HCT116 (cell line): ENCODE measurements around the gene FCRL3. TPM values are rescaled to one million over a fixed set of nuclear protein-coding genes. Genes with fewer than 3 reads are reported as not detected.

Source experiments
- ATAC-seq: fragments of 200-7000 bp; cut with Tn5 transposase; 2 replicates; pipeline ENCODE4 v1.9.1; 2020; ENCODE audit warnings: mild to moderate bottlenecking, moderate library complexity
- BruUV-seq: library from RNA; stranded (reverse); fragments of 400-500 nt; replicated peaks from 2 replicates; lab custom pipeline; 2021; lab: Mats Ljungman, UMichigan
- CTCF ChIA-PET: fragments of 300-600 bp; sonication (Branson Sonifier 250); formaldehyde crosslinking; loops from one replicate; lab custom pipeline; 2021; ENCODE audit warnings: antibody characterized with exemption; lab: Charles Lee
- POLR2A ChIA-PET: fragments of 300-600, 350-600 bp; sonication (Branson Sonifier 250); formaldehyde crosslinking; loops from one replicate; lab custom pipeline; 2021; ENCODE audit warnings: antibody characterized with exemption; lab: Charles Lee
- RAD21 ChIA-PET, 2 experiments: fragments of 300-600 bp; sonication (Branson Sonifier 250); formaldehyde crosslinking; loops; one replicate each; lab custom pipeline; 2023; ENCODE audit warnings: low total read pairs in 2 of 2; ENCODE audit not compliant: uncharacterized antibody in 2 of 2, unreplicated experiment in 2 of 2, low non-redundant PET in 1 of 2; lab: Charles Lee
- DNase-seq: peaks from one replicate; pipeline ENCODE4 v3.0.0-alpha.2; 2010; ENCODE audit warnings: low read depth, low spot score
- H2AFZ ChIP-seq: fragments of 200-600 bp; shearing (Covaris generic), sonication (generic); 2 replicates; pipeline ENCODE4 v1.6.1; 2017; ENCODE audit warnings: low read depth, mixed run types, mixed read lengths, antibody characterized with exemption, low read length; ENCODE audit not compliant: poor library complexity, severe bottlenecking
- H3K27ac ChIP-seq: 2 replicates; pipeline ENCODE4 v1.5.1; 2012; ENCODE audit warnings: low read depth, low read length
- H3K27me3 ChIP-seq: fragments of 200-600 bp; sonication (generic); 2 replicates; pipeline ENCODE4 v1.6.1; 2016; ENCODE audit warnings: mixed run types, low read length, mixed read lengths; ENCODE audit not compliant: insufficient read depth
- H3K36me3 ChIP-seq, 2 experiments: fragments of 200-500 bp in 1 of 2; fragments of 200-600 bp in 1 of 2; sonication (Bioruptor generic) in 1 of 2; sonication (generic) in 1 of 2; 2 replicates each; pipeline versions ENCODE4 v1.5.1 to v1.6.1; 2014 to 2016; ENCODE audit warnings: low read length in 2 of 2, inconsistent platforms in 1 of 2, mixed read lengths in 1 of 2, mixed run types in 1 of 2; ENCODE audit not compliant: insufficient read depth in 2 of 2, control insufficient read depth in 1 of 2
- H3K4me1 ChIP-seq, 2 experiments: fragments of 200-600 bp in 1 of 2; sonication (generic) in 1 of 2; 2 replicates each; pipeline versions ENCODE4 v1.5.1 to v1.6.1; 2012 to 2017; ENCODE audit warnings: low read length in 2 of 2, inconsistent platforms in 1 of 2, mild to moderate bottlenecking in 1 of 2, mixed read lengths in 1 of 2, mixed run types in 1 of 2, moderate library complexity in 1 of 2; ENCODE audit not compliant: insufficient read depth in 2 of 2, control insufficient read depth in 1 of 2
- H3K4me2 ChIP-seq: fragments of 200-600 bp; sonication (generic); 2 replicates; pipeline ENCODE4 v1.6.1; 2017; ENCODE audit warnings: mixed run types, low read length, mixed read lengths
- H3K4me3 ChIP-seq, 2 experiments: fragments of 200-600 bp in 1 of 2; sonication (generic) in 1 of 2; replicated peaks in 1 of 2; 2 replicates each; pipeline ENCODE4 v1.5.1; 2011 to 2016; ENCODE audit warnings: low read length in 2 of 2, control low read depth in 1 of 2, low read depth in 1 of 2, mild to moderate bottlenecking in 1 of 2, mixed read lengths in 1 of 2, mixed run types in 1 of 2
- H3K79me2 ChIP-seq: fragments of 200-600 bp; sonication (generic); 2 replicates; pipeline ENCODE4 v1.6.1; 2017; ENCODE audit warnings: mild to moderate bottlenecking, mixed run types, low read length, moderate library complexity, mixed read lengths; ENCODE audit not compliant: insufficient read depth
- H3K9ac ChIP-seq: fragments of 200-600 bp; sonication (generic); 2 replicates; pipeline ENCODE4 v1.6.1; 2016; ENCODE audit warnings: low read length, mixed read lengths
- H3K9me2 ChIP-seq: fragments of 200-600 bp; sonication (generic), shearing (Covaris generic); 2 replicates; pipeline ENCODE4 v1.6.1; 2017; ENCODE audit warnings: mixed run types, mild to moderate bottlenecking, moderate library complexity; ENCODE audit not compliant: insufficient read depth
- H3K9me3 ChIP-seq, 2 experiments: fragments of 200-500 bp in 1 of 2; fragments of 200-600 bp in 1 of 2; sonication (Bioruptor generic) in 1 of 2; sonication (generic) in 1 of 2; 2 replicates each; pipeline ENCODE4 v1.6.1; 2014 to 2017; ENCODE audit warnings: low read length in 2 of 2, mixed read lengths in 2 of 2, inconsistent platforms in 1 of 2, low read depth in 1 of 2, mild to moderate bottlenecking in 1 of 2, mixed run types in 1 of 2, moderate library complexity in 1 of 2; ENCODE audit not compliant: control insufficient read depth in 1 of 2, insufficient read depth in 1 of 2
- H4K20me1 ChIP-seq: fragments of 200-600 bp; sonication (generic), shearing (Covaris generic); 2 replicates; pipeline ENCODE4 v1.6.1; 2017; ENCODE audit warnings: mixed run types, mild to moderate bottlenecking, moderate library complexity; ENCODE audit not compliant: insufficient read depth
- CTCF ChIP-seq, 3 experiments: fragments of 200-600 bp in 1 of 3; sonication (generic) in 1 of 3; IDR thresholded peaks in 2 of 3; conservative IDR thresholded peaks in 1 of 3; 2 replicates each; pipeline ENCODE4 v1.5.1; 2012 to 2017; ENCODE audit warnings: low read depth in 2 of 3, low read length in 2 of 3, antibody characterized with exemption in 1 of 3, borderline replicate concordance in 1 of 3, control low read depth in 1 of 3, mild to moderate bottlenecking in 1 of 3, mixed read lengths in 1 of 3, mixed run types in 1 of 3, moderate library complexity in 1 of 3; ENCODE audit not compliant: insufficient read depth in 1 of 3
- EZH2 ChIP-seq: fragments of 200-600 bp; sonication (generic); IDR thresholded peaks from 2 replicates; pipeline ENCODE4 v1.6.1; 2017; ENCODE audit warnings: antibody characterized with exemption, mixed run types
- FOSL1 ChIP-seq: IDR thresholded peaks from 2 replicates; pipeline ENCODE4 v1.6.1; 2012; ENCODE audit warnings: low read depth
- POLR2AphosphoS5 ChIP-seq: IDR thresholded peaks from 2 replicates; pipeline ENCODE4 v1.6.1; 2011; ENCODE audit warnings: mild to moderate bottlenecking, low read depth, low read length, moderate library complexity
- YY1 ChIP-seq: IDR thresholded peaks from 2 replicates; pipeline ENCODE4 v1.6.1; 2011; ENCODE audit warnings: low read length, low read depth, moderate library complexity, mild to moderate bottlenecking; ENCODE audit not compliant: insufficient replicate concordance; ENCODE audit errors: extremely low read depth
- ZBTB33 ChIP-seq: IDR thresholded peaks from 2 replicates; pipeline ENCODE4 v1.6.1; 2011; ENCODE audit warnings: mild to moderate bottlenecking, low read length, moderate library complexity; ENCODE audit not compliant: insufficient replicate concordance; ENCODE audit errors: extremely low read depth
- intact Hi-C: fragments of 100-400 bp; cut with micrococcal nuclease; formaldehyde crosslinking; loops from 2 replicates; pipeline ENCODE4 v1.10.0; 2022
- total RNA-seq: library from RNA; stranded (reverse); gene quantifications from one replicate; pipeline ENCODE4 v1.2.1, GENCODE V29; 2021; ENCODE audit not compliant: unreplicated experiment

The FCRL3 gene
- total RNA-seq, 1 experiment from 2014 or later = not detected

- no peaks in the 10 kb centered on the region for H3K4me1 ChIP-seq
- ATAC-seq = no peak
These were observed 28.7 kb downstream of the FCRL3 start for GRCh38 chr1:157671895-157672294.

More at GRCh38 chr1:157671895-157672294, 28.7 kb downstream of the FCRL3 start:
- Histone ChIP-seq H3K4me2 (no peak overlapping the region), H3K9me2 (no peaks in the 10 kb centered on the region), H4K20me1 (no peaks in the 10 kb centered on the region), H3K36me3 (no peaks in the 10 kb centered on the region), H3K9ac (no peak overlapping the region), H3K4me3 (no peak overlapping the region), H3K27me3 (no peaks in the 10 kb centered on the region), H3K27ac (no peak overlapping the region), H3K9me3 (no peaks in the 10 kb centered on the region), H3K79me2 (no peaks in the 10 kb centered on the region), H2AFZ (no peak overlapping the region)
- RAD21 ChIA-PET = no interaction called here
- intact Hi-C loops = no loop called here
- BruUV-seq = no TSS peak
- no peak for DNase-seq
- CTCF ChIA-PET = no interaction called here
- TF ChIP-seq ZBTB33 (no peak), FOSL1 (no peak), CTCF (IDR thresholded peaks at IDR 0.05 in 2 of 3, conservative IDR thresholded peaks at IDR 0.05 in 1 of 3; ENCODE audit: borderline replicate concordance in 1 of 3, insufficient read depth in 1 of 3, low read depth in 2 of 3, low read length in 2 of 3) (no peak), EZH2 (no peak), POLR2AphosphoS5 (no peak), YY1 (no peak)
- POLR2A ChIA-PET = no interaction called here
